ENCODE data around the gene PTPRK.

The PTPRK gene

GRCh38 chr6:128275030-128275429 is 245.4 kb downstream of the PTPRK start:
- H3K27ac ChIP-seq = no peak overlapping the region
- TF ChIP-seq CTCF (conservative IDR thresholded peaks at IDR 0.05) = no peak

GRCh38 chr6:128271527-128271926 is 248.9 kb downstream of the PTPRK start:
- no peak overlapping the region for H3K27ac ChIP-seq
- TF ChIP-seq CTCF (conservative IDR thresholded peaks at IDR 0.05) = no peak

GRCh38 chr6:128271011-128271410 is 249.4 kb downstream of the PTPRK start:
- H3K27ac ChIP-seq = no peak overlapping the region
- TF ChIP-seq CTCF (conservative IDR thresholded peaks at IDR 0.05) = no peak

- H3K27ac ChIP-seq = no peak overlapping the region
- TF ChIP-seq CTCF (conservative IDR thresholded peaks at IDR 0.05) = no peak
Observed at GRCh38 chr6:128266946-128267345, 253.5 kb downstream of the PTPRK start.

- no peak for TF ChIP-seq CTCF (conservative IDR thresholded peaks at IDR 0.05)
Observed at GRCh38 chr6:128265706-128266105, 254.7 kb downstream of the PTPRK start.

GRCh38 chr6:128259730-128260685 is 260.4 kb downstream of the PTPRK start:
- H3K27ac ChIP-seq = no peak overlapping the region
- no peak for TF ChIP-seq CTCF (conservative IDR thresholded peaks at IDR 0.05)

More at GRCh38 chr6:128265706-128266105, 254.7 kb downstream of the PTPRK start:
- no peak overlapping the region for H3K27ac ChIP-seq

GRCh38 chr6:128259029-128259724 is 261.2 kb downstream of the PTPRK start:
- TF ChIP-seq CTCF (conservative IDR thresholded peaks at IDR 0.05) = no peak

More at GRCh38 chr6:128259029-128259724, 261.2 kb downstream of the PTPRK start:
- H3K27ac ChIP-seq = no peak overlapping the region

All from VCaP (cell line).